8988T (cell line): ENCODE data around the gene OSBPL9.
"Not testable (repeated sequence)": the region's sequence is repeated elsewhere in the genome, so short reads cannot be mapped to it uniquely, and the experiment has no call there.

Experiments
- DNase-seq: peaks from one replicate; pipeline ENCODE4 v3.0.0; 2011

The OSBPL9 gene

GRCh38 chr1:51669816-51670215, 52.9 kb downstream of the OSBPL9 start:
- no peak for DNase-seq

GRCh38 chr1:51671527-51672325, 54.8 kb downstream of the OSBPL9 start:
- no peak for DNase-seq

- DNase-seq = no peak
Measured at GRCh38 chr1:51673279-51673678, 56.4 kb downstream of the OSBPL9 start.

GRCh38 chr1:51675177-51675780, 58.4 kb downstream of the OSBPL9 start:
- no peak for DNase-seq

GRCh38 chr1:51679435-51679834, 62.5 kb downstream of the OSBPL9 start:
- DNase-seq = no peak

GRCh38 chr1:51684776-51685175, 67.9 kb downstream of the OSBPL9 start:
- DNase-seq = no peak

GRCh38 chr1:51686450-51686849, 69.6 kb downstream of the OSBPL9 start:
- no peak for DNase-seq

GRCh38 chr1:51689075-51689440, 72.2 kb downstream of the OSBPL9 start:
- no peak for DNase-seq

- no peak for DNase-seq
Measured at GRCh38 chr1:51689643-51690042, 72.8 kb downstream of the OSBPL9 start.

GRCh38 chr1:51690285-51690961, 73.5 kb downstream of the OSBPL9 start:
- no peak for DNase-seq

- DNase-seq = no peak
Measured at GRCh38 chr1:51691920-51692319, 75.0 kb downstream of the OSBPL9 start.

GRCh38 chr1:51693419-51694155, 76.7 kb downstream of the OSBPL9 start:
- no peak for DNase-seq

GRCh38 chr1:51697166-51697565, 80.3 kb downstream of the OSBPL9 start:
- no peak for DNase-seq

- DNase-seq = no peak
Measured at GRCh38 chr1:51699391-51699790, 82.5 kb downstream of the OSBPL9 start.

GRCh38 chr1:51701782-51702181, 84.9 kb downstream of the OSBPL9 start:
- not testable (repeated sequence) for DNase-seq

- DNase-seq = not testable (repeated sequence)
Measured at GRCh38 chr1:51702220-51702619, 85.3 kb downstream of the OSBPL9 start.

- DNase-seq = no peak
Measured at GRCh38 chr1:51705035-51705434, 88.1 kb downstream of the OSBPL9 start.

GRCh38 chr1:51708911-51709760, 92.2 kb downstream of the OSBPL9 start:
- DNase-seq = no peak

- DNase-seq = no peak
Measured at GRCh38 chr1:51709951-51710350, 93.1 kb downstream of the OSBPL9 start.

GRCh38 chr1:51712590-51712989, 95.7 kb downstream of the OSBPL9 start:
- DNase-seq = no peak

GRCh38 chr1:51714374-51715019, 97.6 kb downstream of the OSBPL9 start:
- no peak for DNase-seq

GRCh38 chr1:51715369-51715768, 98.5 kb downstream of the OSBPL9 start:
- no peak for DNase-seq
